Suprapubic skin (tissue), 4 donors: ENCODE results near the gene GATAD2B.

Source experiments
- CTCF ChIP-seq, 2 donors: fragments of 200-600 bp in 1 of 2; fragments of 450-650 bp in 1 of 2; sonication (generic) in 1 of 2; IDR thresholded peaks; one replicate each; pipeline ENCODE4 v1.5.1; 2016 to 2019; ENCODE audit warnings: antibody characterized with exemption in 2 of 2, mild to moderate bottlenecking in 1 of 2, moderate library complexity in 1 of 2
- POLR2A ChIP-seq, 2 donors: fragments of 450-650 bp; IDR thresholded peaks; one replicate each; pipeline ENCODE4 v1.6.1; 2017; ENCODE audit warnings: antibody characterized with exemption in 2 of 2, mild to moderate bottlenecking in 2 of 2, moderate library complexity in 2 of 2
- POLR2AphosphoS5 ChIP-seq, 3 donors: sonication (generic); formaldehyde crosslinking; IDR thresholded peaks; one replicate each; pipeline ENCODE4 v1.6.1; 2017; ENCODE audit warnings: antibody characterized with exemption in 3 of 3

- TF ChIP-seq POLR2AphosphoS5 (IDR thresholded peaks at IDR 0.05) (no peak), CTCF (IDR thresholded peaks at IDR 0.05) (no peak), POLR2A (IDR thresholded peaks at IDR 0.05) (no peak)
Measured at GRCh38 chr1:153968408-153968807, 45.6 kb upstream of the GATAD2B start.
